LNCAP (cell line): ENCODE results near the gene FERMT2.

Experiments used
- CTCF ChIP-seq: fragments of 450-650 bp; IDR thresholded peaks from 2 replicates; pipeline ENCODE4 v1.5.1; 2017; ENCODE audit warnings: mild to moderate bottlenecking

FERMT2 gene

DNA sequence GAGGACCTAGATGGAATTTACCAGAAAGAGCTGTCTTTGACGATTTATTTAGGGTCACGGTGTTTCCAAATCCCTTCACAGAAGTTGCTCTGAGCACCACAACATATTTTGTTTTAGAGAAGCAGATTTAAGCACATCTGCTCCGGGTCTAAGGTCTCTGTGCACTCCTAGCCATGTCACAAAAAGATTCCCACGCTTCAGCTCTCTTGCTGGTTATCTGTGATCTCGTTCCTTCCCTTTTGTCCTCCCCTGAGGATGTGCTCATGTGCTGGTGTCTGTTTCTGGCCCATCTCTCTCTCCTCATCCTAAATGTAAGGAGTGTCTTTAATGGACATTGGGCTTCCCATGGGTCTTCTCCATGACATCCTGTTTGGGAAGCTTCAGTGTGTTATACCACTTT is 105.8 kb downstream of the FERMT2 start:
- no peak for TF ChIP-seq CTCF

- TF ChIP-seq CTCF, result no peak
Measured at GRCh38 chr14:52844262-52845060, 106.4 kb downstream of the FERMT2 start.

DNA sequence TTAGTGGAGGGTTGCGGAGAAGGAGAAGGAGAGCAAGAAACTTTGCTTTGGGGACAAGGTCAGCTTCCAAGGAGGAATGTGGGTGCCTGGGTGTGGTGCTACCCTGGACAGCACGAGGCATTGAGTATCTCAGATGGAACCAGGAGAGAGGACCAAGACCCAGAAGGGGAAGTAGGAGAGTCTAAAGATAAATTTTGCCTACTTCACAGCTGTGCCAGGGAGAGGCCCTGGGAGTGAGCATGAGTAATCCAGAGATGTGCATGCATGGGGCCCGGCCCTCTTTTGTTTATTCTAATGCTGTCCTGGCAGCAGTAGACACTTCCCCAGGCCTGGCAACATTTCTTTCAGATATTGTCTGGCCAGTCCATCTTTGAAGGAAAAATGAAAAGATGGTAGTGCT is 110.0 kb downstream of the FERMT2 start:
- TF ChIP-seq CTCF, result no peak

DNA sequence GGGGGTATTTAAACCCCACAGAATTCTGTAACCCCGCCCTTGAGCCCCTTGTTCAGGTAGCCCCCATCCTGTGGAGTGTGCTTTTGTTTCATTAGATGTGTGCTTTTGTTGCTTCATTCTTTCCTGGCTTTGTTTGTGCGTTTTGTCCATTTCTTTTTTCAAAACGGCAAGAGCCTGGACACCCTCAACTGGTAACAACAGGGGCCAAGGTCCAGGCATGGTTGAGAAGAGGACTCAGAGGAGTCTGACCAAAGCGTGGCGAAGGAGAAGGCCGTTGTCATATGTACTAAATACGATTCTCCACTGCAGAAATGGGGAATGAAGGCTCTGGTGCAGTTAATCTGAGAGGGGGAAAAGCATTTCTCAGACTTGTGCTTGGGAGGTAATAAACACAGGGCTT is 113.4 kb downstream of the FERMT2 start:
- TF ChIP-seq CTCF, result no peak

DNA sequence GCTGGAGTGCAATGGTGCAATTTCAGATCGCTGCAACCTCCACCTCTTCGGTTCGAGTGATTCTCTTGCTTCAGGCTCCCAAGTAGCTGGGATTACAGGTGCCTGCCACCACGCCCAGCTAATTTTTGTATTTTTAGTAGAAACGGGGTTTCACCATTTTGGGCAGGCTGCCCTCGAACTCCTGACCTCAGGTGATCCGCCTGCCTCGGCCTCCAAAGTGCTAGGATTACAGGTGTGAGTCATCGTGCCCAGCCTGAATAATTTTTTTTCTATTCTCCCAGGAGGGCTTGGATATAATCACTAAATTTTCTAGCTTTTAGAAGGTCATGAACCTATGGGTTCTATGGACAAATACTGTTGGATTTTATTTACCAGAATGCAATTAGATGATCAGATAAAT is 114.8 kb downstream of the FERMT2 start:
- no peak for TF ChIP-seq CTCF

DNA sequence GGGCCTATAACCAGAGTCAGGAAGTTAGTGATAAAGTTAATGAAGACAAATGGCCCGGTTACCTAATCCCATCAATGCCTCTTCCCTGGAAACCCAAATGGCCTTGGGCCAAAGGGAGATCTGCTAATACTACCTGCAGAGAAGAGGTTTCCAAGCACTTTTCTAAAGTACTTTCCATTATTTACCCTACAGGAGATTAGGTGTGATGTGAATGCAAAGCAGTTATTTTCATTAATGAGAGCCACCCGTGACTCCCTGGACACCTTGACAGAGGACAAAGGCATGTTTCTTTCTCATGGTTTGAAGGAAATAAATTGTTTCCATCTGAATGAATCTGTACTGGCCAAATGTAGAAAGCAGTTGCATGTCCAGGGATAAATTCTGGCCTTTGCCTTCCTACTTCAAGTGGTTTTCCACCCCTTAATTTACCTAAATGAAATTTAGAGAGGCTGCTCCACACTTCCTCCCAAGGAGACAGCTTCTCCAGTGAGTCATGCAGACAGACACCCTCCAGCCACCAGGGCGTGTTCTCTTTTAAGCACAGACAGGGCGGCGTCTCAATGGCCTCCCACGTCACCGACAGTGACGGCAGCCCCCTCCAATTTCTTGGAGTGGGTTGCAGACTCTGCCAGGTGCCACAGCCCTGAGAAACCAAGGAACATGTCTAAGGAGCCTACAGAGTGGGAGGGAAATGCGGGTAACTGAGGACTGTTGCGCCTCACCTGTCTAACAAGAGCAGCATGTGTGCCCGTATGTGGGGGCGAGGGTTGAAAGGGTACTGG is 115.5 kb downstream of the FERMT2 start:
- no peak for TF ChIP-seq CTCF

DNA sequence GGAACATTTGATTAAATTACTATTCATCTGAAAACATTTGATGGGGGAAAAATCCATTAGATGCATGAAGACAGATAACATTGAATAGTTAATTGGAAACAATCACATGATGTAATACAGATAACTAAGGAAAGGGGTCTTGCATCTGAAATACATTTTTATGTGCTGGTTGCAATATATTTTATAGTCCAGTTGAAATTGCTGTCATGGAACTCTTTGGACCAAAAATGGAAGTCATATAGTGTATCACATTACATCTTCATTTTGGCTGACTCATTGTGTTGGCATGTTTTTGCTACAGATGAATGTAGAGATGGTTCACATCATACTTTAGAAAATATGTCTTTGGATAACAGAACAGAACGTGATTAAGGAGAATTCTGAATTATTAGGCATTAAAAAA is 116.4 kb downstream of the FERMT2 start:
- no peak for TF ChIP-seq CTCF
